GDM1 (cell line): ENCODE measurements around the gene YBEY.
A peak's percentile ranks its signal among the peaks of the same experiment; 100 is the strongest.

Experiments
- DNase-seq: peaks from one replicate; lab custom pipeline; 2025; lab: John Stamatoyannopoulos, UW

The YBEY gene

DNA sequence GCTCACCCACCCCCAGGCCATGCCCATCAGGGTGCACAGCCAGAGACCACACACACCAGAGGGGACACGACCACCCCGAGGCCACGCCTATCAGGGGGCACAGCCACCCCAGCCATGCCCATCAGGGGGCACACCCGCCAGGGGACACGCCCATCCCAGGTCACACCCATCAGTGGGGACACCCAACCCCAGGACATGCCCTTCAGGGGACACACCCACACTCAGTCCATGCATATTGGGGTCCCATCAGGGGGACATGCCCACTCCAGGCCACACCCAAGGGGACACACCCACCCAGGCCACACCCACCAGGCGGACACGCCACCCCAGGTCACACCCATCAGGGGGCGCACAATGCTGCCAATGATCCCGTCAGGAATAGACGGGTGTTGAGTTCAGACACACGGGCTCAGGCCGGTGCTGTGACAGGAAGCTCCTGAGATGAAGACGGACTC is 21.4 kb upstream of the YBEY start:
- no peak for DNase-seq

DNA sequence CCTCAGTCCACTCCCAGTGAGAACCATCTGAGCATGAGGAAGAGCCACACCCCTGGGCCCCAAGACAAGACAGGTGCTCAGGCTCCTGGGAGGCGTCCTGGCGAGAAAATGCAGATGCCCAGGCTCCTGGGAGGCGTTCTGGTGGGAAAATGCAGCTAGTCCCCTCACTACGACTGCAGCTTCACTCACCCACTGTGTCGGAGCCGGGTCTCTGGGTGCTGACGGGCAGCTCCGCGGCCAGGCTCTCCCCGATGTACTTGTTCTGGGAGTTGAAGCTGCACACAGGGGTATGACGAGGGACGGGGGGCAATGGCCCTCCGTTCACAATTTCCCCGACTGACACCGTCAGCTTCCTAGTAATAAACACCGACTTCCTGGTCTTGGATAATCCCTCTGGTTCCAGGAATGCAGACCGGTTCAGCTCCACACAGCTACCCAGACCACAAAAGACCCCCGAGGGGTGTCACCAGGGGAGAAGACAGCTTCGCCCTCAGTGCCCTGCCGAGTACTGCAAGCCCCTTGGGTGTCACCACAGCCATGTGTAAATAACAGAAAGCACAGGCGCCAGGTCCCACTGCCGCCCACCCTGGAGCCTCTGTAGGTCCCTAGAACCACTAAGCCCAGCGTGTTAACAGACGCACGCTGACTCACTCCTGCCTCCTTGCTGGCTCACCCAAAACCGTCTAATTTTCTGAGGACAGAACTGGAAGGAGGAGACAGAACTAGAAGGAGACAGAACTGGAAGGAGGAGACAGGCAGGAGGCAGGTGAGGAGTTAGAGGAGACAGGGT is 20.2 kb upstream of the YBEY start:
- no peak for DNase-seq

DNA sequence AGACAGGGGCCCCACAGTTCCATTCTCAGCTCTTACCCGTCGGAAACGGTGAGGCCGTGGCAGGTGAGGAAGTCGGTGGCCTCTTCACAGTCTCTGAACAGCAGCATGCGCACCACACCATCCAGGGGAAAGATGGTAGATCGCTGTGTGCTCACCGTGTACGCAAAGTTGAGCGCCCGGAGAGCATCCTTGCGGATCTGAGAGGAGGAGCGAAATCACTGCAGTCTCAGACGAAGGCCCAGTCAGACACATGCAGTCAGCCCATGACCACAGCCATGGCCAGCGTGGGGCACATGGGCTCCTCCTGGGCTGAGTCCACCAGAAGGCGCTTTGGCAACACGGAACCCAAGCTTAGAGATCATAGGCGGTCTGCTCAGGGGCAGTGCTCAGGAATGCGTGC is 19.2 kb upstream of the YBEY start:
- DNase-seq: no peak

DNA sequence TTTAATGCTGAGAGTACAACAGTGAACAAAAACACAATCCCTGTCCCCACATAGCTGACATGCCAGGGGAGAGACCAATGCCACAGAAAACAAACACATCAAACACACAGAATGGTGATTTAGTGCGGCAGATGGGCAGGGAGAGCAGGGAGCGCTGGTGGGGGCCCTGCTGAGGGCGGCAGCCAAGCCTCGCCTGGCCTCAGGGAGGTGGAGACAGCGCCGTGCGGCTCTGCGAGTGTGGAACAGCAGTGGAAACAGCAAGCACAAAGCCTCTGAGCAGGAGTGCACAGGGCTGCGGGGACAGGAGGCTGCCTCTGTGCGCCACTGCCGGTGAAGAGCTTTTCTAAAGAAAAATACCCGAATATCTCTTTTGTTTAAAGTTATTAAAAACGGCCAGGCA is 17.8 kb upstream of the YBEY start:
- no peak for DNase-seq

DNA sequence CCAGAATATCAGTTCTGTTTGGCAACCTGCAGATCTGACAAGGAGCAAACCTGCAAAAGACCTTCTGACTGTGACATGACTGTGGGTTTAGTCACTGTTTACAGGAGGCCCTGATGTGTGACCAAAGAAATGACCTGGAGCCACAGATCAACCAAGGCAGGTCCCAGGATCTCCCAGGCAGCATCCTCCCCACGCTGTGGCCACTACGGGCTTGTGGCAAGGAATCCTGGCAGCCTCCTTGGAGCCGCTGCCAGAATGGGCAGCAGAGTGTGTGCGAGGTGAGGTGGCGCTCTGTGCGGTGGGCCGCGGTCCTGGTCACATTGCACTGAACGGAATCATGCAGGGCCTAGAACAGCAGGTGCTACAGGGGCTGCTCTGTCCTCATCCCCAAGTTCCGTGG is 16.7 kb upstream of the YBEY start:
- no peak for DNase-seq

DNA sequence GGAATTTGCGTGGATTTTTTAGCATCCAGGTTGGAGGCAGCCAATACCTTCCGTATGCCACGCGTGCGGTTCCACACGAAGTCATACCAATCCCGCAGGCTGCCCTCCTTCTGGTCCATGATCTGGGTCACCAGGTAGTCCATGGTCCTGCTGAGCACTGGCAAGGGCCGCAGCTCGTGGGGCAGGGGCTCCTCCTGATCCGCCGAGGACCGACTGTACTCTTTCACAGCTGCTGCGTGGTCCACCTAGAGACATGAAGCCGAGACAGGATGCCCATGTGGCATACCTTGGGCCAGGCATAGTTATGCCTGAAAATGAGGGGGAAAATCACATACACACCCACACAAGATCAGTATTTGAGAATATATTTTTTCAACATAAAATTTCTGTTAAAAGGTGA is 12.8 kb upstream of the YBEY start:
- DNase-seq: no peak

DNA sequence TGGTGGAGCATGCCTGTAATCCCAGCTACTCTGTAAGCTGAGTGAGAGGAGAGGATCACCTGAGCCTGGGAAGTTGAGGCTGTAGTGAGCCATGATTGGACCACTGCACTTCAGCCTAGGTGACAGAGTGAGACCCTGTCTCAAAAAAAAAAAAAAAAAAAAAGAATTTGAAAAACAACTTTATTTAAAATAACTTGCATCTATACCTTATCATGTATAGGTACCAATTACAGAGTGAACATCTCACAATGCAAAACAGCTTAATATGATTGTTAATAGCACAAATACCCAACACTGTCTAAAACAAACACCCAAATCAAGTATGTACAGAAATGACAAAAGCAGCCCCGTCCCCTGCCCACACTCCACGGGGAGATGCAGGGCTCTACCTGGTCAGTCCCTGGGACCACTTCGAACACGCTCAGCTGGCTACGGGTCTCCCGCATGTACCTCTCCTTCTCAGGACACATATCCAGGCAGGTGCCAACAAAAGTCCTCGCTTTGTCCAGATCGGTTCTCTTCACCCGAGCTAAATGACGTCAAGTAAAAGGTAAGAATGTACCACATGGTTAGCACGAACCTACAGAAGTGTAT is 11.2 kb upstream of the YBEY start:
- DNase-seq: no peak

DNA sequence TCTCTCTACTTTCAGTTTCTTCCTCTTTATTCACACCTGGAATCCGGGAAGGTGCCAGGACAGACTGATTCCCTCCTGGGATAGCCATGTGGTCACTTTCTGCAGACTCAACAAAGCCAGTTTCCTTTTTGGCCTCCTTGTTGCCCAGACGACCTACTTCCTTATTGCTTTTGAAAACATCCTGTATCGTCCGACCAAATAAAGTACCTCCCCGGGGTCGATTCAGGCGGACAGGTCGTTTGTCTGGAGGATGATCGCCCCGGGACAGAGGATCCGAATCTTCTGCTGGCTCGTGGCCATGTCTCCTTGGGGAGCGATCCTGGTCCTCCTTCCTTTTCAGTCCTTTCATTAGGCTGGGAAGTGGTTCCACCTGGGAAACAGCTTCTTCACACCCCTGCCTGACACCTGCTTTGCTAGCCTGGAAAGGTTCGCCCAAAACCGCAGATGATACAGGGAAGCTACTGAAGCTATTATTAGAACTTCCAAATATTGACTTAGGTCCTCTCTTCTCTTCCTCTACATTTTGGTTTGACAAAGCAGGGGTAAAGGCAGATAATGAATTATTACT is 2.0 kb upstream of the YBEY start:
- DNase-seq: no peak

DNA sequence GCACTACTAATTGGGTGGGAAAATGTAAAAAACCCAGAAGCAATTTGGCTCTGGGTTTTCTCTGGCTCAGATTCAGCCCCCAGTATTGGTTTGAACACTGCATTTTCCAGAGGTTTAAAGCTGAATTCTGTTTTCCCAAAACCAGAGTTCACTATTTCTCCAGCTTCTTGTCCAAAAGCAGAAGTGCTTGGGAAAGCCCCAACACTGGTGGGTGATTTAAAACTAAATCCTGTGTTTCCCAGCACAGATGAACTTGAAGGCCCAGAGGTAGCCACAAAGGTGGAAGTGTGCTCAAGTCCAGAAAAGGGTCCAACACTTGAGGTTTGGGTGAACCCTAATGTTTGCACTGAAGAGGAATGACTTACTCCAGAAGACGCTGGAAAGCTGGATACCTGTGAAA is 1.4 kb upstream of the YBEY start:
- DNase-seq: no peak

DNA sequence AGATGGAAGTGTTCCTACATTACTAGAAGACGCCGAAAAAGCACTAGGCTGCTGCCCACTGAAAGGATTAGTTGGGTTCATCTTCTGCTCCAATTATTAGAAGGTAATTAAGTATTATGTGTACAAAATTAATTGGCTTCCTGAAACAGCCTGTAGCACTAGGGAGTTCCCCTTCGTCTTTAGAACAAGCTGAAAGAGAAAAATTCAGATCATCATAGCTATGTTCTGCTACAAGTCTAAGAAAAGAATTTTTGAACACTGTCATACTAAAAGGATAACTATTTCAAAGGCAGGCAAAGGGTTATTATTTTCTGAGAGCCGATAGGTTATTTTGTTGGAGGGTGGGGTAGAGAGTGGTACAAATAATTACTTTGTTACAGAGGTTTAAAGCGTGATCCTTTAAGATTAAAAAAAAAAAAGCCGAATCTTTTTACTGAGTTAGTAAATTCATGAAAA is 908 bp upstream of the YBEY start, which contains the start of gene MCM3AP:
Gene MCM3AP, minus strand, starts transcription at position 406 of the 456 bp plus-strand sequence. Its CDS starts 325 bp downstream, at position 81.
- DNase-seq: no peak

DNA sequence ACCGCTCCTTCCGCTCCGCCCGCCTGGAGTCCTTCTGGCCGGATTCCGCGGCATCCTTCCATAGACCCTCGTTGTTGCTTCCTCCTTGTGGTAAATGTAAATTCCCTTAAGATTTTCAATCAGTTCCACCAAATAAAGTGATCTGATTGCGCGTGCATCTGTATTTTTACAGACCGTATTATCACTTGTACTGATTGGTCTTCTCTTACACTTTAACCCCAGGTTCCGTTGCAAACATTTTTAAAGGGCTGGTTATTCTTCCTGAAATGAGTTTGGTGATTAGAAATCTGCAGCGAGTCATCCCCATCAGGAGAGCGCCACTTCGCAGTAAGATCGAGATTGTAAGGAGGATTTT is 483 bp downstream of the YBEY start:
- DNase-seq: no peak

DNA sequence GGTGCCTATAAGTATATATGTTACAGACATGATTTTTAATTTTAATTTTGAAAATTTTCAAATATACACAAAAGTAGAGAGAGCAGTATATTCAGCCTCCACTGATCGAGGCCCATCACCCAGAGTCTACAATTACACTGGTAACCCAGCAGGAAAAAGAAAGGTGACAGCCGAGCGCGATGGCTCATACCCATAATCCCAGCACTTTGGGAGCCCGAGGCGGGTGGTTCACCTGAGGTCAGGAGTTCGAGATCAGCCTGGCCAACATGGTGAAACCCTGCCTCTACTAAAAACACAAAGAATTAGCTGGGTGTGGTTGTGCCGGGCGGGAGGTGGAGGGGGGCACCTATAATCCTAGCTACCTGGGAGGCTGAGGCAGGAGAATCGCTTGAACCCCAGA is 1.4 kb downstream of the YBEY start:
- DNase-seq: no peak

DNA sequence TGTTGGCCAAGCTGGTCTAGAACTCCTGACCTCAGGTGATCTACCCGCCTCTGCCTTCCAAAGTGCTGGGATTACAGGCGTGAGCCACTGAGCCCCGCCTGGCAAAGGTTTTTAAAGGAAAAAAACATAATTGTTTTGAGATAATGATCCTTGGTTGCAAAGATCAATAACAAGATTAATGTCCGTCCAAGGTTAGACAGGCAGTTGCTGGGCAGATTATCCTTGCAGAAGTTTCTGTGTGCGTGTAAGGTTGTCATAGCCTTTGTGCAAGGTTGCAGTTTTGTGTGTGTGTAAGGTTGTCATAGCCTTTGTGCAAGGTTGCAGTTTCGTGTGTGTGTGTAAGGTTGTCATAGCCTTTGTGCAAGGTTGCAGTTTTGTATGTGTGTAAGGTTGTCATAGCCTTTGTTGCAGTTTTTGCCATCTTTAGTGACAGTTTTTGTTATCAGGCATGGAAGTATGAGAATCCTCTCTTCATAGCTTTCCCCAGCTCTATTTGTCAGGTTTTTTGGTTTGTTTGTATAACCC is 3.6 kb downstream of the YBEY start:
- DNase-seq: no peak

DNA sequence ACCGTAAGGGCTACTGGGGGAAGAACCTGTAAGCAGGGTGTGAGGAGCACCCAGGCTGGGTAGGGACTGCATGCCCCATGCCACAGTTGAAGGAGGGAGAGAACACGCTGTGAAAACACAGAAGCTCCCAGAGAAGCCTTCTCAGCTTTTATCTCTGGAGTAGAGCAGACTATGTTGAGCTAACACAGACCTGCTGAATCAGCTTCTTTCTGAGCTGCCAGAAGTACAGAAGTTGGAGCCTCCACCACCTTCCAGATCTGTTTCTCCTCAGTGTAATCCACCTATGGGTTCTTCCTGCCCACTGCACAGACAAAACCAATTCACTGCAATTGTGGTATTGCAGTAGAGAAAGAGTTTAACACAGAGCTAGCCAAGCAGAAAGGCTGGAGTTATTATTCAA is 5.4 kb downstream of the YBEY start:
- no peak for DNase-seq

DNA sequence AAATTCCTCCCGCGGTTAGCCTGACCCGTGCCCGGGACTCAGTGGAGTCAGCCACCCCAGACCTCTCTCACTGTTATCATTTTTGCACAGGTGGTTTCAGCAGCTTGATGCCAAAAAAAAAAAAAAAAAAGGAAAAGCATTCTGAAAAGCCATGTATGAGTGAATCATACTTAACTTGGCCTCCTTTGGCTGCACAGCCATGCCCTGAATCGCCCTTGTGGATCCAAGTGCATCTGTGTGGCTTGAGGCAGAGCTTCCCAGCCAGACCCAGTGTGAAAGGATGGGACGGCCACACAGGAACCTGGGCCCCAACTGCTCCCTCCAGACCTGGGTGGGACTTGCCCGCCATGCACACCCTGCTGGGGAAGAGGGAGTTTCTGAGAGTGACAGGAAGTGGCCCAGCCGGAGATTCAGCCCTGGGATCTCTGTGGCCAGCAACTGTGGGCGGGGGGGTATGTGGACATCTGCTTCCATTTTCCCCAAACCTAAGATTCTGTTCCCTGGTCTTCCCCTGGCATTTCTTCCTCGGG is 8.6 kb downstream of the YBEY start:
- no peak for DNase-seq

DNA sequence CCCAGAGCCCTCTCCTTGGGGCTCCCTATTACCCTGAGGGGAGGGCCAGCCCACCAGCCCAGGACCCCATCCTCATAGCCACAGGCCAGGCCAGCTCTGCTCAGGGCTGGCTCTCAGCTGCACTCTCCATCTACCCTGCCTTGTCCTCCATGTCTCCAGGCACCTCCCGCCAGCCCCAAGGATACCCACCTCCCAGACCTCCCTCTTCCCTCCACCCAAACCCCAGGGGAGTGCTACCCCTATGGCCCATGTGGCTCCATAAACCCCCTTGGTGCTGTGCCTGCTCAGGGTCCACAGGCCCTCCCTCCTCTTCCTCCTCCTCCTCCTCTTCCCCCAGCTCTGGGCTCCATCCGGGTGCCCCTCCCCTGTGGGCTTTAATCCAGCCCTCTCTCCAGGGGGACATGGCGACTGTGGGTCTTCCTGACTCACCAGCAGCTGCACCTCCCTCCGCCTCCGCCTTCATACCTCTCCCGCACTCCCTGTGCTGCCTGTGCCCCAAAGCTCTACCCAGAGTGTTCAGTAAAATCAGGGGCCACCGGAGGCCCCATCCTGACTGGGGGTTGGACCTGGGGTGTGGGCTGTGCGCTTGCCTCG is 9.1 kb downstream of the YBEY start:
- no peak for DNase-seq

DNA sequence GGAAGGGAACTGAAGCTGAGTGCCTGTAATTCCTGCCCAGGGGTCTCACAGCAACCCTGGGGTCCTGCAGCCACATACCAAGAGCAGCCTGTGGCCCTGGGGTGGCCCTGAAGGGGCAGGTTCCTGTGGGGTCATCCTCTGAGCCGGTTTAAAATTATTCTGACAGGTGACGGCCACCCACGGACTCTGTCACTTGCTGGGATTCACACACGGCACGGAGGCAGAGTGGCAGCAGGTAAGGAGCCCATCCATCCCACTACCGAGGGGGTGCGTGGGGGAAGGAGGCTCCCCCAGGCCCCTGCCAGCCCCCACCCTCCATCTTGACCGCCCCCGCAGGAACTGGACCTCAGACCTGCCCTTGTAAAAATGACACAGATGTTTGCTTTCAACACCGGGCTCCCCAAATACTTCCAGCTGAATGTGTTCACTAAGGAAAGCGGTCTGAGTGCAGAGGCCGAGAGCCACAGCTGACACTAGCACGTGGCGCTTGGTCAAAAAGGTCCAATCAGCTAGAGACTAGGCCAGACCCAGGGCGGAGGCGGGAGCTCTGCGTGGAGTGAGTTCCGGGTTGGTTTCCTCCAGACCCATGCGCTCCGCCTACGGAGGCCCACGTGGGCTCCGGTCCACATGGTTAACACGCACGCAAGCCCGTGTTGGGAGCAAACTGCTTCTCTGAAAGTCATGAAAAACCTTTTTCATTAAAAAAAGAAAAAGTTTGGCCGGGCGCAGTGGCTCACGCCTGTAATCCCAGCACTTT is 10.0 kb downstream of the YBEY start:
- peak; percentile 9 for DNase-seq

DNA sequence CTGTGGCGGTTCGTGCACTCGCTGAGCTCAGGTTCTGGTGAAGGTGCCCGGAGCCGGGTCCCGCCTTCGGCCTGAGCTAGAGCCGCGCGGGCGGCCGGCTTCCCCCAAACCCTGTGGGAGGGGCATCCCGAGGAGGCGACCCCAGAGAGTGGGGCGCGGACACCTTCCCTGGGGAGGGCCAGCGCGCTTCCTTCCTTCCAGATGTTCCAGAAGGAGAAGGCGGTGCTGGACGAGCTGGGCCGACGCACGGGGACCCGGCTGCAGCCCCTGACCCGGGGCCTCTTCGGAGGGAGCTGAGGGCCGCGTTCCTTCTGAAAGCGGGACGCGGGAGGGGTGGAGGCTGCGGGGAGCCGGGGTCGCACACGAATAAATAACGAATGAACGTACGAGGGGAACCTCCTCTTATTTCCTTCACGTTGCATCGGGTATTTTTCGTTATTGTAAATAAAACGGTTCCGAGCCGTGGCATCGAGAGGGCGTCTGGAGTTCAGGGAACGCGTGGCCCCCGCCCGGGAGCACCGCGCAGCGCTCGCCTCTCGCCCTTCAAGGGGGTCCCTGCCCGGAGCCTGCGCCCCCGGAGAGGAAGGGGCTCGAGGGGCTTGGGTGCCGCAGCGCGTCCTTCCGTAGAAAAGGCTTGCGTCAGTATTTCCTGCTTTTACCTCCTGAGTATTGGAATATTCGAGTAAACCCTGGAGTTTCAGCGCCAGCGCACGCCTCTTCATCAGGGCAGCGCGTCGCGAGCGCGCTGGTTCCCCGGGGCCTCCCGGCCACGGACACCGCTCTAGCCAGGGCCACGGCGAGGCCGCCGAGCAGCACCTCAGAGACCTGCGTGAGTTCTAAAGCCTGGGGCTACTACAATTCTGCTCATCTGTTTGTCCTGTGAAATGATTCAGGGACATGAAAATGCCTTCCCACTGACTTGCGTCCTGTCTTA is 11.5 kb downstream of the YBEY start:
- DNase-seq: no peak

DNA sequence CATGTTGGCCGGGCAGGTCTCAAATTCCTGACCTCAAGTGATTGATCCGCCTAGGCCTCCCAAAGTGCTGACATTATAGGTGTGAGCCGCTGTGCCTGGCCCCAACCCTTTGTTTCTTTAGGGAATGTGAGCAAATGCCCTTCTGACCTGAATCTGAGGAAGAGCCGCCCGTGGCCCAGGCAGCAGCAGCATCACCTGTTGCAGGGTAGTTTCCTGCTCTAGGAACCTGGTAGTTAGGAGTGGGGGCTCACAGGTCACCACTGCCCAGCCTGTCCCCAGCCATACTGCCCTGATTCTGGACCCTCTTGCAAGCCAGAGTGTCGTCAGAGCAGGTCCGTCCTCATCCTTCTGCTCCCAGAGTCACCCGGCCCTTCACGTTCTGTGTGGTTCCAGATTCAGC is 13.0 kb downstream of the YBEY start:
- DNase-seq: no peak

DNA sequence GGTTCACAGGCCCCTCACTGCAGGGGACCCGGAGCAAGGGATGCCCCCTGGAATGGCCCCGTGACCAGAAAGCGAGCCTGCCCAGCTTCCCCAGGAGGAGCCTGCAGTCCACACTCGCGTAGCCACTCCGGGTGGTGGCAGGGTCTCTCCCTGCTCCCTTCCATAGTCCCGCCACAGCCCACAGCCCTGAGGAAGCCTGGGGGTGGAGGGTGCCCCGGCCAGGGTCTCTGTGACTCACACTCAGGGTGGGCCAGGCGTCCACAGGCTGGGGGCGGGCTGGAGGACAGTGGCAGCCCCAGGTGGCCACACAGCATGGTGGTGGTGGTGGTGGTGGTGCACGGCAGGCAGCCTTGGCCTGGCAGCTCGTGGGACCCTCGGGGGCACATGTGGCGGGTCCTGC is 15.6 kb downstream of the YBEY start:
- DNase-seq: no peak

DNA sequence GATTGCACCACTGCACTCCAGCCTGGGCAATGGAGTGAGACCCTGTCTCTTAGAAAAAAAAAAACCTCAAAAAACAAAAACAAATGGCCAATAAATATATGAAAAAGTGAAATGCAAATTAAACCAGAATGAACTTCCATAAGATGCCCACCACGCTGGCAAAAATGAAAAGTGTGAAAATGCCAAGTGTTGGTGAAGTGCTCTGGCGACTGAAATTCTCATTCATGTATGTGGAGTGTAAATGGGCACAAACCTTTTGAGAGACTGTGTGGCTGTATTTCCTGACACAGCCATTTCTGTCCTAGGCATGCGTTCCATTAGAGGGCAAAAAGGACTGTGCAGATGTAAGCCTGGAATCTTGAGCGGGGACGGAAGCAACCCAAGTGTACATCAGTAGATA is 18.3 kb downstream of the YBEY start:
- DNase-seq: no peak
